ENCODE results near the gene TRPM8. TPM values are rescaled to one million over a fixed set of nuclear protein-coding genes. Genes with fewer than 3 reads are reported as not detected.
"Not testable (repeated sequence)": the region's sequence is repeated elsewhere in the genome, so short reads cannot be mapped to it uniquely, and the experiment has no call there.

TRPM8 gene
- 0.17 TPM for polyA plus RNA-seq (ENCODE audit: insufficient read length)

GRCh38 chr2:233917116-233917515, at the start of gene TRPM8:
Gene TRPM8, plus strand, starts transcription at chr2:233917373. Its CDS starts 9,165 bp downstream, at chr2:233926538.
- DNase-seq: no peak

- DNase-seq: peak; percentile 46
Measured at GRCh38 chr2:233867993-233868532, 49.1 kb upstream of the TRPM8 start, which contains the start of gene MSL3B. Gene MSL3B, minus strand, starts transcription at chr2:233868386.

- no peak for DNase-seq
Measured at GRCh38 chr2:233871432-233871831, 45.7 kb upstream of the TRPM8 start.

- not testable (repeated sequence) for DNase-seq
Measured at GRCh38 chr2:233872125-233872524, 45.0 kb upstream of the TRPM8 start.

DNA sequence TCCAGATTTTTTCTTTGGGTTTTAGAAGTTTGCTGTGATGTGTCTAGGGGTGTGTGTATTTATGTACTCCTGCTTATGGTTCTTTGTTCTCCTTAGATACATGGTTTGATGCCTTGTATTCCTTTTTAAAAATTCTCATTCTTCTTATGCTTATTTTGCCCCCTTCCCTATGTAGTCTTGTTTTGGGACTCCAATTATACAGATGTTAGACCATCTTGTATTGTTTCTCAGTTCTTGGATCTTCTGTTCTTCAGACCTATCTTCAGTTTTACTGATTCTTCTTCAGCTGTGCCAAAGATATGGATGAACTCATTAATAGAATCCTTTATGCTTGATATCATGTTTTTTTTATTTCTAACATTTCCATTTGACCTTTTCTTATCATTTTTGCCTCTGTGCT, 34.8 kb upstream of the TRPM8 start:
- DNase-seq: no peak

GRCh38 chr2:233892793-233893192, 24.4 kb upstream of the TRPM8 start:
- no peak for DNase-seq

DNA sequence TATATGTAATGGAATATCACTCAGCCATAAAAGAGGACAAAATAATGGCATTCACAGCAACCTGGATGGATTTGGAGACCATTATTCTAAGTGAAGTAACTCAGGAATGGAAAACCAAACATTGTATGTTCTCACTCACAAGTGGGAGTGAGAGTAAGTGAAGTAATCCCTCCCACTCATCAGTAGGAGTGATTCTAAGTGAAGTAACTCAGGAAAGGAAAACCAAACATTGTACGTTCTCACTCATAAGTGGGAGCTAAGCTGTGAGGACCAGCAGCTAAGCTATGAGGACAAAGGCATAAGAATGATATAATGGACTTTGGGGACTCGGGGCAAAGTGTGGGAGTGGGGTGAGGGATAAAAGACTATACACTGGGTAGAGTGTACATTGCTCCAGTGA, 20.9 kb upstream of the TRPM8 start:
- not testable (repeated sequence) for DNase-seq

DNA sequence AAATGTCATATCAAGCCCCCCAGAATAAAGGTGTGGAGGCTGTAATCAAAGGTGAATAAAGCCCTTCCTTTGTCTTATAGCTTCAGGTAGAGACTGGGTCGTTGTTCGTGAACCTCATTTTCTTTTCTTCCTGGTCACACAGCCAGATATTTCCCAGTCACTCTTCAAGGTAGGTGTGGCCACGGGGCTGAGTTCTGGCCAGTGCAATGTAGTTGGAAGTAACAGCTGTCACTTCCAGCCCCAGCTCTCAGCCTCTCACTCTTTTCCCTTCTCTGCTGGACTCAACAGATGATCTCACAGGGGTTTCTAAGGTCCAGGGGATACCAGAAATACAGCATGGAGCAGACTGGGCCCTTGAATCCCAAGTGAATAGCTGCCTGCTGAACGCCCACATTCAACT, 15.8 kb upstream of the TRPM8 start:
- DNase-seq: no peak

DNA sequence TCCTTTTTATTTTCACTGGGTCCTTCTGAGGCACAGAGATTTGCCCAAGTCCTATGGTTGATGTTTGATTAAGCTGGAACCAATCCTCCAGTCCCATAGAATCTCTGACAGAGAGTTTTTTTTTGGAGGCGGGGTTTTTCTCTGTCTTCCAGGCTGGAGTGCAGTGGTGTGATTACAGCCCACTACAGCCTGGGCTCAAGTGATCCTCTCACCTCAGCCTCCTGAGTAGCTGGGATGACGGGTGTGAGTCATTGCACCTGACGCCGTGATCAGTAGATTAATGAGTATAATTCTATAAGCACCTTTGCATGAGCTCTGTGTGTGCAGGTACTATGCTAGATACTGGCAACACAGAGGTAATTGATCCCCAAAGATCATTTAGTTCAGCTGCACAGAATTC, 15.3 kb upstream of the TRPM8 start:
- DNase-seq: no peak

GRCh38 chr2:233905945-233906344, 11.2 kb upstream of the TRPM8 start:
- no peak for DNase-seq

- no peak for DNase-seq
Measured at GRCh38 chr2:233907627-233908026, 9.5 kb upstream of the TRPM8 start.

GRCh38 chr2:233912691-233913423, 4.3 kb upstream of the TRPM8 start:
- peak; percentile 15 for DNase-seq

- DNase-seq: no peak
Measured at GRCh38 chr2:233915128-233915527, 2.0 kb upstream of the TRPM8 start.

GRCh38 chr2:233919319-233919718, 2.1 kb downstream of the TRPM8 start:
- no peak for DNase-seq

DNA sequence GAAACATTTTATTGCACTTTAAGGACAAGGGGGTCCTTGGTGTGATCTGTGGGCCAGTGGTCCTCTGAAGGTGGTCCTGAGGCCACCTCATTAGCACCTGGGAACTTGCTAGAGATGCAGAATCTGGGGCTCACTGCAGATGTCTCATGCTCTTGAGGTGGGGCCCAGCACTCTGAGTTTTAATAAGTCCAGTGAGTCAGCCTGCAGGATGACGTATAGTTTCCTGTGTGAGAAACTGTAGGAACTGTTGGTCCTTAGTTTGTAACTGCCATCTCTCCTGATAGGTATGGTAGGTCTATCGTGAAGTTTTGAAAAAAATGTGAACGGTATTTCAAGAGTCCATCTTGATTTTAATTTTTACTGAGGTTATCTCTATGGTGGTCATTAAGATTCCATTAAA, 2.8 kb downstream of the TRPM8 start:
- DNase-seq: no peak

GRCh38 chr2:233922471-233922870, 5.3 kb downstream of the TRPM8 start:
- no peak for DNase-seq

- no peak for DNase-seq
Measured at GRCh38 chr2:233925402-233925801, 8.2 kb downstream of the TRPM8 start.

DNA sequence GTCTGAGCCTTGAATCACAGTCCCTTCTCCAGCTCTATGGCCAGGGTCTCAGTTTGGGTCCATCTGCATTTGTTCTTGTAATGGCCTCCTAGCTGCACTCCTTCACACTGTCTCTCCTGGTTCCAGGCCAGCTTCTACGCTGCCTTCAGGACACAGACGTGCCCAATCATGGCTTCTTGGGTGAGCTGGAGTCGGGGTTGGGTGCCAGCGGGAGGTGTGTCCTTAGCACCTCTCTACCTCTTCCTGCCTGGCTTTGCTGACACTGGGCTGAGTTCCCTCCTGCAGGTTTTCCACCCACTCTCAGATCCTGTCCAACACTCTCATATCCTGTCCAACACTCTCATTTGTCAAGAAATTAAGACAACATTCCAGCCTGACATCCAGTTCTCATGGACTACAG, 9.6 kb downstream of the TRPM8 start:
- DNase-seq: no peak

DNA sequence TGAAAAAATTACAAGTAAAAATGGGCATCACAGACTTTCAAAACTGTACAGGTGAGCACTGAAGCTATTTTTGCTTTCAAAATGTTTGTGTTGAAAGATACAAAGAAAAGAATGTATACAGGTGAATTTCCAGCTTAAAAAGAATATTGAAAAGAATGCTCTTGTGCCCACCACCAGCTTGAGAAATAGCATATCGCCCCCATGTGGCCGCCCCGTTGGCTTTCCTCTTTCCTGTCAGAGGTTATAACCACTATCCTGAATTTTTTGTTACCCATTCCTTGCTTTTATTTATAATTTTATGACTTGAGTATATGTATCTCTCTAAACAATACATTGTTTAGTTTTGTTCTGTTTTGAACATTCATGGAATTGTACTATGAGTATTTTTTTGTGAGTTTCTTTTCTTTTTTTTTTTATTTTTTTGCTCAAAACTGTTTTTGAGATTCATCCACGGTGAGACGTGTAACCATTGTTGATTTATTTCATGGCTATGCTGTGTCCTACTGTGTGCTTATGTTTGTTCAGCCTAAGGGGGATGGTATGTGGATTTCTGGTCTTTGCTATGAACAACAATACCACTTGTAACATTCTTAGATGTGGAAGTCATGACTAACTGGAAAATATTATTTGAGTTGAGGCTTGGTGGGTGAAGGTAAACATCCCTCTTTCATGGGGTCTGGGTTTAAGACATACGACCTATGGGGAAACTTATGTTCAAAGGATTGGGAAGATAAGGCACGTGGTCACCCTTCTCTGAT, 11.6 kb downstream of the TRPM8 start:
- DNase-seq: no peak

GRCh38 chr2:233929352-233930022, 12.3 kb downstream of the TRPM8 start:
- DNase-seq: no peak

DNA sequence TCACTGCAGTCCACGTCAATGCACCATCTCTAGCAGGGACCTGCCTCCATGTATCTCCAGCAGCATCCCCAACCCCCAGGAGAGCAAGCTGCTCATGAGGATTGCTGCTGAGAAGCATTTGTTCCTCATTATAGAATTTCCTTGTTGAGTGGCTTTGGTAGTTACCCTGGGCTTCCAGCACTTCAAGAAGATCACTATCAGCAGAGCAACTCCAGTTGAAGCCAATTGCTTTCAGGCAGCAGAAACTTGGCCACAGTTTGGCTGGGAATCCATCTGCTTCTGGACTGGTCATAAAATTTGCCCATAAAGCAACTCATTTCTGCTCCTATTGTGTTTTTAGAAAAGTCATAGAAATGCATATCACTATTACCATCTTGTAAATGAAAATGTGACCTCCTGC, 17.4 kb downstream of the TRPM8 start:
- no peak for DNase-seq

DNA sequence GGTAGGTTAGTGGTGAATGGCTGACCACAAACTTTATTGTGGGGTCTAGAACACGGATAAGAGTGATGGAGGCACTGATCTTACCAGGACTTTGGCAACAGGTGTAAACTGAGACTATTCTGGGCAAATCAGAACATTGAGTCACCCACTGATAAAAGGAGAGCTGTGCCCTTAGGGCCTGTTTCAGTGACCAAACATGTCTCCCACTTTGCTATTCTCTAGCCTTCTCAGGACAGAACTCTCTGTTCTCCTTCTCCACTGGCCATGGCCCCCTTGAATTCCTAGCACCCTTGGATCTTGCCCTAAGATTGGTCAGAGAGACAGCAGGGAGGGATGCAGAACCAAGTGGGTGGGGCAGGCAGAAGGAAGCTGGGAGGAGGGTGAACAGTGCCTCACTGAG, 18.3 kb downstream of the TRPM8 start:
- DNase-seq: no peak

DNA sequence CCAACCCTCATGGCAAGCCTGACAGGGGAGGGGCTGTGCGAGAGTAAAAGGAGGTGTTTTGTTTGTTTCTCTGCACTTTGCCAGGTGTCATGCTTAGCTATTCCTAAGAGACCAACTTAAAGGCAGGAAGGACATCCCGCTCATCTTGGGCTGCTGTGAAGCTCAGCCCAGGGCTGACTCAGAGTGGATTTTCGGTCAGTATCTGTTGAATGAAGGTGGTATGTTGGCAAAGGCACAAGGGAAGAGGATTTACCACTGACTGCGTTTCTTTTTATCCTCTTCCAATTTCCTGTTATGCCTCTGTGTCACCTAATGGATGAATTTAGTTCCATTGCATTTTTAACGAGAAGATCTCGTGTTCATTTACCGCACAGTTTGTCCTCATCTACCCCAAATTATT, 18.9 kb downstream of the TRPM8 start:
- no peak for DNase-seq
